Measurements from ENCODE around the gene ARID1B.

Gene ARID1B

GRCh38 chr6:156992020-156992804 is 215.0 kb downstream of the ARID1B start:
- DNase-seq (ENCODE audit: low spot score): no peak

GRCh38 chr6:156993713-156994112 is 216.5 kb downstream of the ARID1B start:
- DNase-seq (ENCODE audit: low spot score): no peak

- no peak for DNase-seq (ENCODE audit: low spot score)
Measured at GRCh38 chr6:156994215-156995076, 217.3 kb downstream of the ARID1B start.

GRCh38 chr6:156995502-156995901 is 218.3 kb downstream of the ARID1B start:
- no peak for DNase-seq (ENCODE audit: low spot score)

GRCh38 chr6:156996265-156996664 is 219.1 kb downstream of the ARID1B start:
- DNase-seq (ENCODE audit: low spot score): no peak

DNA sequence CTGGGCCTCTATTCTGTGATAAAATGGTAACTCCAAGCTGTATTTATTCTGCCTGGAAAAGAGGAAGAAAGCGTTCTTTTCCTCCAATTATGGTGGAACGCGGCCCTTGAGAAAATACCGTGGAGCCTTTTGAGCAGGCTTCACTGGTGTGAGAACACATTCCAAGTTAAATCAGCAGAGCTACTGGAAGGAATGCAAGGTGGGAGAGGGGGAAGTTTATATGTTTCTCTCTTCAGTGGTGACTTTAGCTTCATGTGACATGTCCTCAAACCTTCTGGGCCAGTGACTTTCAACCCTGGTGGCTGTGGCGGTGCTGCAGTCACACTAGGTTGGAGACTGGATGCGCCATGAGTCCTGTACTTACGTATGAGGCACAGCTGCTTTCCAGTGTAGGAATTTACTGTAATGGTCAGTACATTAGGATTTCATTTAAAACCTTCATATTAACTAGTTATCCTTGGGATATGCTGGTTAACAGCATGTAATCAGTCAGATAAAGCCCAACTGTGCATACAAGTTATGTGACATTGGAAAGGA is 221.7 kb downstream of the ARID1B start:
- no peak for DNase-seq (ENCODE audit: low spot score)

DNA sequence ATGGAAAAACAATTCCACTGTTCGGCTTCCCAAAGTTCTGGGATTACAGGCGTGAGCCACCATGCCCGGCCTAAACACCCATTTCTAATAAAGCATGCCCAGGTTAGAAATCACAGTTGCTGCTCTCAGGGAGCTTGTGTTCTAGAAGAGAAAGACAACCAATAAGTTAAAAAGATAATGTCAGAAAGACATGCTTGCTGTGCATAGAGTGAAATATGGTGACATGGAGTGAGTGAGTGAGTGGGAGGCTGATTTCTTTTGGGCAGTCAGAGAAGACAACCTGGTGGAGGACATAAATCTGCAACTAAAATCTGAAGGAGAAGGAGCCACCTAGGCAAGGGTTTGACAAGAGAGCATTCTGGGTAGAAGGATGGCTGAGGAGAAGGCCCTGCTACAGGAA is 222.6 kb downstream of the ARID1B start:
- no peak for DNase-seq (ENCODE audit: low spot score)

DNA sequence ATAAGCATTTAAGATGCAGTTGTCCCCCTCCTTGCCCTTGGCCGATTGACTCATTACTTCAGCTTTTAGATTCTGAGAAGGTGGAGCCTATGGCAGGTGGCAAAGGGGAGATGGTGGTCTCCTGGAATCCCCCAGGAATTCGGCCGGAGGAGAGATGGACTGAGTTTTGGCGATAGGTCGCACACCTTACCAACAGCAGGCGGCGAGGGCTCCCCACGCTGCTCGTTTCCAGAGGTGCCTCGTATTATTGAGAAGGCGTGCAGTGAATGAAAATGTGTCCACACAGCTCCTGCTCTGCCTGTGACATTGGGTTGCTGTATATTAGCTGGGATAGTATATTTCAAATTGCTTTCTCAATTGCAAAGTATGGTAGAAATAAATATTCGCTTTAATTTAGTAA is 224.5 kb downstream of the ARID1B start:
- no peak for DNase-seq (ENCODE audit: low spot score)

GRCh38 chr6:157002774-157003173 is 225.6 kb downstream of the ARID1B start:
- no peak for DNase-seq (ENCODE audit: low spot score)

DNA sequence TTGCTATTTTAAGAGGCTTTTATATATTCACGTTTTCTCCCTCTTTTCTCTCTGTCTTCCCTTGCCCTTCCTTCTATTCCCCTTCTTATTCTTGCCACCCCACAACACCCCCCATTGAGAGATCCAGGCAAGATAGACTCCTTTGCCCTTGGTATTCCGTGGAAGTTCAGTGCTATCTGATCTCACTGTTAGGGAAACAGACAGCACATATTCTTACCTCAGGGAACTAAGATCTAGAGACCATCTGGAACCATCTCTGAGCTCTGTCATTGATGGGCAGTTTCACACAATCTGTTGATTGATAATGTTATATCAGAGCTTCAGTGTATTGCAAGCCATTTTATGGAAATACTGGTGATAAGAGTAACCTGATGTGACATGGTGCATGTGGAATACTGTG is 228.8 kb downstream of the ARID1B start:
- DNase-seq (ENCODE audit: low spot score): no peak

DNA sequence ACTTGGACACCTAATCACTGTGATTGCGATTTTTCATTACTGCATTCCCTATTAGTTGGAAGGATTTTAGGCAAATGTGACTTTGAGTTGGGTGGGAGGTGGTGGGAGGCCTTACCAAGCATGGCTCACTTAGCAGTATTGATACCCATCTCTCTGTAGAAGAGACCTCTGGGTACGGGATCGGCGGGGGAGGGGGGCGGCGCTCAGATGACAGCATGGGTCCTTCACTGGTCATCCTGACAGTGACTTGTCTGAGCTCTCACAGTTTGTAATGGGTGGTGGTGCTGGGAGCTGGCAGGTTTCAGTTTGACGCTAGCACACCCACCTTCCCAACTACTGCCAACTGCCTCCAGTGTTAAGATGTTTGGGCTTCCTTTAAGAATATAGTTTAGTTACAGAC is 231.4 kb downstream of the ARID1B start:
- DNase-seq (ENCODE audit: low spot score): no peak

GRCh38 chr6:157012355-157012754 is 235.2 kb downstream of the ARID1B start:
- DNase-seq (ENCODE audit: low spot score): no peak

DNA sequence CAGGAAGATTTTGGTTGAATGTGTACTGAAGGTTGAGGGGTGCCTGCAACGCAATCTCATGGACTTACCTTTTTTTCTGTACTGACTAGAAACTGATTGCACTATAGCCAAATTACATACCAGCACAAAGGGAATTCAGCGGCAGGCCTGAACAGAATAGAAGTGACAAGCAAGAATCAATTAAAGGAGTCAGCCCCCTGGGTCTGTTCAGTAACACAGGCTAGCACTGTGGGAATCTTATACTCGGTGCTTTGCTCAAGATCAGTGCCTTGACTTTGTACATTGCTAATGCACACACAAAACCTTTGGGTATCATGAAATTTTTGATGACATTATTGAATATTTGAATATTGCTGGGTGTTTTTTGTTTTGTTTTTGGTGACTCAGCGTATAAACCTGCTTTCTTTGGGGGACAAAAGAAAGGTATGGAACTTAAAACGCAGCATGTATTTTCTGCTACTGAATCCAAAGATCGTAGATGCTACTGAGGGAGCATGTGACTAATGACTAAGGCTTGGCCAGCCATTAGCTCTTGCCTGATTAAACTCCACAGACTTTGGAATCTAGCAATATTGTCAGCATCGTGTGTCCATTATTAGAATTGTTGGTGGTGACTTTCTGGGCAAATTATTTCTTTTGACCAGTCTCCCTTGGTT is 236.6 kb downstream of the ARID1B start:
- no peak for DNase-seq (ENCODE audit: low spot score)

DNA sequence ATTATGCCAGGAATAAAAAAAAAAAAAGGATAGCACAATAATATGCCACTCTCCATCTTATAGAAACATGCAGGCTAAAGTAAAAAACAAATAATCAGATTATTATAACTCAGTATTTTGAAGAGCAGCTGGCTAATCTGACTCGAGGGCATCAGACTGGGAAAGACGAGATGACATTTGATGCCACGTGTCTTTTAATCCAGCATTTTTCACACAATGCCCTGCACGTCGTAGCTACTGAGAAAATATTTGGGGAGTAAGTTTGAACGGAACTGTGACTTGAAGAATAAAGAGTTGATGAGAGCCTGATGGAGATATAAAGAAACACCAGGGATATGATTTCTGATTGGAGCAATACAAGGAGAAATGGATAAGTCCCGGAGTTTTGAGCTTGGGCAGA is 237.7 kb downstream of the ARID1B start:
- no peak for DNase-seq (ENCODE audit: low spot score)

DNA sequence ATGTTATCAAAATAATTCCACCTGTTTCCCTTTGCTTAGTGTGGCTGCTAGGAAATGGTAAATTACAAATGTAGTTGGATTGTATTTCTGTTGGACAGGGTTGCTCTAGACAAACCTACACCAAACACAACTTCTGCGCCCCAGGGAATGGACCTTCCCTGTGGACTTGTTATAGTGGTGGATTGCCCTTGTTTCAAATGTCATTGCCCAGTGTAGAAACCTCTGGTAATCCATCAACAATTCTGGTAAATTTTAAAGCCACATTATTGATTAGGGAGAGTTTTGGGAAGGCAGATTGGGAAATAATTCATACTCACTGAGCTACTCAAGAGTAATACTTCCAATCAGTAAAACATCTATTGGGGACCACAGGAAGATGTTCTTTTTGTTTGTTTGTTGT is 239.8 kb downstream of the ARID1B start:
- no peak for DNase-seq (ENCODE audit: low spot score)

DNA sequence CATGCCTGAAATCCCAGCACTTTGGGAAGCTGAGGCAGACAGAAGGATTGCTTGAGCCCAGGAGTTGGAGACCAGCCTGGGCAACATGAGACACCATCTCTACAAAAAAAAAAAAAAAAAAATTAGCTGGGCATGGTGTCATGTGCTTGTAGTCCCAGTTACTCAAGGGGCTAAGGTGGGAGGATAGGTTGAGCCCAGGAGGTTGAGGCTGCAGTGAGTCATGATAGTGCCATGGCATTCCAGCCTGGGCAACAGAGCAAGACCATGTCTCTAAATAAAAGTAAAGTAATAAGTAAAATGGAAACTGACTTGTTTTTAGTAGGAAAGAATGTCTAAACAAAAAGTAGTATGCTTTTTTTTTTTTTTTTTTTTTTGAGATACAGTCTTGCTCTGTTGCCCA is 240.7 kb downstream of the ARID1B start:
- no peak for DNase-seq (ENCODE audit: low spot score)

DNA sequence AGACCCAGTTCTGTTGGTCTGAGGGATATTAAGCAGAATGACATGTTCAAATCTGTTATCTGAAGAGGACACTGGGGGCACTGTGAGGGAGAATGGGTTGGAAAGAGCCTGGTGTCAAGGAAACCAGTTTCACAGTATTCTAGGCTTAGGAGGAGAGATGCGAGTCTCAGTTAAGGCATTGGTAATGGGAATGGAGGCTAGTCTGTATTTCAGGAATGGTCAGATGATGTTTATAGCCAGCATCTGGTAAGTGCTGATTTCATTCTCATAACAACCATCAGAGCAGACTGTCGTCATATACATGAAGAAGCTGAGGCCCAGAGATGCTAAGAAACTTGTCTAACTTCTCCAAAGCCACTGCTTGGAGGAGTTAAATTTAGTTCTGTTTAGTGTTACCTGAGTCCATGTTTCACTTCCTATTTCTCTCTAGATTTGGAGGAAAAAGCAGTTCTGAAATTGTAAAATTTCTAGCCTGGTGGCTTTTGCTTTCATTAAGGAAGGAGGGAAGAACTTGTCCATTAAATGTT is 242.0 kb downstream of the ARID1B start:
- DNase-seq (ENCODE audit: low spot score): no peak

DNA sequence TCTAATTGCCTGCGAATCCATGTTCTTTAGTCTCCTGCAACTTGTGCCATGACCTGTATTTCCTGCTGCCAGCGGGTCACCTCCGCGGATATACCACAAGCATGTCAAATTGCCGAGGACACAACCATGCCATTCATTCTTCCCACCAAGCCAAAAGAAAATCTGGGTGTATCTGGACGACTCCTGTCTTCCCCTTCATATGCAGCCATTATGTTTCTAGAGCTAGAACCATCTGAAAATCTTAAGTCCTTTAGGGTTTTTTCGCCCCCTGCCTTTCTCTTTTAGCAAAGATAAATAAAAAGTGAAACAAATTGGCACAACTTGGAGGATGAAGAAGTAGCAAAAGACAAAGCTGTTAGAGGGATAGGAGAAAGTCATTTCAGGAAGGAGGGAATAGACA is 242.6 kb downstream of the ARID1B start:
- no peak for DNase-seq (ENCODE audit: low spot score)

GRCh38 chr6:157020398-157020797 is 243.2 kb downstream of the ARID1B start:
- no peak for DNase-seq (ENCODE audit: low spot score)

- peak; percentile 53 for DNase-seq (ENCODE audit: low spot score)
Measured at GRCh38 chr6:157020881-157021343, 243.7 kb downstream of the ARID1B start.

DNA sequence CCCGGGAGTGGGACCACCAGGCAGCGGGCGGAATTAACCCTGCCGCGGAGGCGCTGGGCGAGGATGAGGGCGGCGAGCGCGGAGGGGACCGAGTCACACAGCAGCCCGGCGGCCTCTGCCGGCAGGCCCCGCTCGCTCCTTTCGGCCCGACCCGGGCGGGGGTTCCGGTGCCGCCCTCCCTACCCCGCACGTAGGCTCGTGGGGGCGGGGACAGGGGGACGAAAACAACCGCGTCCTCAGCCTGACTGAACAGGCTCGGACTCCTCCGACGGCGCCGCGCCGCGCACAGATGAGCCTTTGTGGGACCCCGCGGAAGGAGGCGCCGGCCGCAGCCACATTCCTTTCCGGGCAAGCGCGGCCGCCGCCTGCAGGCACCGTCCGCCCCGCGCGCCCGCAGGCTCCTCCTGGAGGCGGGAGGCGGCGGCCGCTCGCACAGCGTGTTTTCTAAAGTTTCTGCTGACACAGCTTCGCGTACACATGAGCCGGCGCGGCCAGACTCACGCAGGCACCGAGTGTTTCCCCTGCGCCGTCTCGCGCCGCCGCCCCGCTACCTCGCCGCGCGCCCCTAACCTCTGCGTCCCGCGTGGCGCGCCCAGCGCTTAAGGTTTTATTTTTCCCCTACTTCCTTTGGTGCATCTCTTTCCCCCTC is 244.3 kb downstream of the ARID1B start:
- peak; percentile 71 for DNase-seq (ENCODE audit: low spot score)

All from COLO829 (cell line).